ENCODE results near the gene SLC22A7.
"Not testable (repeated sequence)": the region's sequence is repeated elsewhere in the genome, so short reads cannot be mapped to it uniquely, and the experiment has no call there.

The SLC22A7 gene

DNA sequence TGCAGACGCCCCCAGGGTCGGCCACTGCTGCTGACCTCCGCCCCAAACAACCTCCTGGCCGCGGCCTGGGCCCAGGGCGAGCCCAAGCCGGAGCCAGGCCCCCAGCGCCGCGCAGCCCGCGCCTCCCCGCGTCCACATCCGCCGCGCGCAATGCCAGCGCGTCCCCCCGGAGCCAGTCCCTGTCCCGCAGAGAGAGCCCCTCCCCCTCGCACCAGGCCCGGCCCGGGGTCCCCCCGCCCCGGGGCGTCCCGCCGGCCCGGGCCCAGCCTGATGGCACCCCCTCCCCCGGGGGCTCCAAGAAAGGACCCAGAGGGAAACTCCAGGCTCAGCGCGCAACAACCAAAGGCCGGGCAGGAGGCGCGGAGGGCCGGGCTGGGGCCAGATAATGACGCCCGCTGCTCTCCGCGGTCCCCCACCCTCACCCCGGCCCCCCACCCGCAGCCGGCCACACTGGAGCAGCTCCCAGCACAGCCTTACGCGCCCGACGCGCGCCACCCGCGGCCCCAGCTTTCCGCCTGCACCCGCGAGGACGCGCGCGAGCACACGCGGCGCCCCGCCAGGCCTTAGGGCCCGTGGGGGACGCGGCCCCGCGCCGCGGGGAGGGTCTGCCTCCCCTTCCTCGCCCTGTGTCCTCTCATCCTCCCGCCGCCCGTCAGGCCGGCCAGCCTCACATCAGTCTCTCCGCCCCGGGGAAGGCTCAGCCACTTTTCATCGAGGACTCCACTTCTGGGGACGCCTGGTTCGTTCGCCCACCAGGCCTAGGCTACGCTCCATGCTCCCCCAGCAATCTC is 12.9 kb upstream of the SLC22A7 start:
- no peak for DNase-seq

DNA sequence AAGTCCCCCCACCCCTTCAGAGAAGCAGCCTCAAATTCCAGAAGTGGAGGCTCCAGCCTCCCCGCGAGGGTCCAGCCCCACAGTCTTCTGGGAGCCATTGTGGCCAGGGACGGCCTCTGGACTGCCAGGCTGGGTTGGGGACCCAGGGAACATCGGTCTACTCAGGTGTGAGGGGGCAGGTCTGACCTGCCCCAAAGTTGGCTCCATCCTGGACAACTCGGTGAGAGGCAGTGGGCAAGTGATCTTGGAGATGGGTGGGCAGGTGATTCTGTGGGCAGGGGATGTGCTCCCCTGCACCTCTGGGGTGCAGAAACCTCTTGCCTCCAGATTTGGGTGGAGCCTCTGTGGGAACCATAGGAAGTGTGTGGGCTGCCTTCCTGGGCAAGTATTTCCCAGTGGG is 12.2 kb upstream of the SLC22A7 start:
- DNase-seq = no peak

DNA sequence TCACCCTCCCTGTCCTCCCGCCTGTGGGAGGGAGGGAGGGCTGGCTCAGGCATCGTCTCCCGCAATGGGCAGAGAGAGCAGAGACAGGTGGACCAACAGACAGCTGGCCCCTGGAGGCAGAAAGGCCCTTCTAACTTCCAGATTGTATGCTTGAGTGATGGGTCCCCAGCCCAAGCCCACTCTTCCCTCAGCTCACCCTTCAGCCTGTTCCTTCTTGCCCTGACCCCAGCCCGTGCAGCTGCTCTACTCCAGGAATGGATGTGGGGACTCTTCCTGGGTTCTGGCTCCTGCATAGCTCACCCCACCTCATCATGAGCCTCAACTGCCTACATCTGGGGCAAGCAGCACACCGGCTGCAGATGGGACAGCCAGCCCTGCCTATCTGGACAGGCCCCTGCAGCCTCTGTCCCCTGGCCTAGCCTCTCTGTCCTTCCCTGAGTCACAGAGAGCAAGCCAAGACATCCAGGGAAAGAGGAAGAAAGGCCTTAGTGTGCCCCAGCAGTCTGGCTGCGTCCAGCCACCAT is 11.5 kb upstream of the SLC22A7 start:
- no peak for DNase-seq

DNA sequence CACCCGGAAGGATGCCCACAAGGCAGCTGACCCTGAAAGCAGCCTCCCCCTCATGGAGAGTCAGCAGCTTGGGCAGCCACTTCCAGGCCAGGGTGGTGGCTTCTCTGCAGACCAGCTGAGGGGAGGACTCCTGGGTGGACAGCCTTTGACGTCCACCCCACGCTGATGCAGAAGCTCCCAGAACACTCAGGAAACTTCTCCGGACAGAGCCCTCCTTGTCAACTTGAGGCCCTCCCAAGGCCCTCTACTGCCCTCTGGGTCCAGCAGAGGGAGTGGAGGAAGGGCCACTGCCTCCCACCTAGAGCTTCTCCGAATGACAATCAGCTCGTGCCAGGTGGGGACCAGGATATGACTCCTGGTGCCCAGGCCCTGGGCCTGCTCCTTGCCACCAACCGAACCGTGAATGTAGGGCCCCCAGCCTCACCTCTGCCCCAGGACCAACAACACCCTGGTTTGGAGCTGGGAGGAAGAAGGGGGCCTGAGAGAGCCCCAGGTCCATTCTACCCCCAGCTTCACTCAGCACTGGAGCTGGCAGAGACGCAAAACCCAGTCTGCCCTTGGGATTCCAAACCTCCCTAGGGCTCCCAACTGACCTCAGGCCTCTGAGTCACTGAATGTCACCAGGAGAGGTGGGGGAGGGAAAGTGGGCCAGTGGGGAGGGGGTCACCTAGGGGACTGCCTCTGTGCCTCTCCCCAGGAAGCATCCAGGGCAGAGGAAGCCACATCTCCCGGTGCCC is 10.9 kb upstream of the SLC22A7 start:
- DNase-seq = no peak

DNA sequence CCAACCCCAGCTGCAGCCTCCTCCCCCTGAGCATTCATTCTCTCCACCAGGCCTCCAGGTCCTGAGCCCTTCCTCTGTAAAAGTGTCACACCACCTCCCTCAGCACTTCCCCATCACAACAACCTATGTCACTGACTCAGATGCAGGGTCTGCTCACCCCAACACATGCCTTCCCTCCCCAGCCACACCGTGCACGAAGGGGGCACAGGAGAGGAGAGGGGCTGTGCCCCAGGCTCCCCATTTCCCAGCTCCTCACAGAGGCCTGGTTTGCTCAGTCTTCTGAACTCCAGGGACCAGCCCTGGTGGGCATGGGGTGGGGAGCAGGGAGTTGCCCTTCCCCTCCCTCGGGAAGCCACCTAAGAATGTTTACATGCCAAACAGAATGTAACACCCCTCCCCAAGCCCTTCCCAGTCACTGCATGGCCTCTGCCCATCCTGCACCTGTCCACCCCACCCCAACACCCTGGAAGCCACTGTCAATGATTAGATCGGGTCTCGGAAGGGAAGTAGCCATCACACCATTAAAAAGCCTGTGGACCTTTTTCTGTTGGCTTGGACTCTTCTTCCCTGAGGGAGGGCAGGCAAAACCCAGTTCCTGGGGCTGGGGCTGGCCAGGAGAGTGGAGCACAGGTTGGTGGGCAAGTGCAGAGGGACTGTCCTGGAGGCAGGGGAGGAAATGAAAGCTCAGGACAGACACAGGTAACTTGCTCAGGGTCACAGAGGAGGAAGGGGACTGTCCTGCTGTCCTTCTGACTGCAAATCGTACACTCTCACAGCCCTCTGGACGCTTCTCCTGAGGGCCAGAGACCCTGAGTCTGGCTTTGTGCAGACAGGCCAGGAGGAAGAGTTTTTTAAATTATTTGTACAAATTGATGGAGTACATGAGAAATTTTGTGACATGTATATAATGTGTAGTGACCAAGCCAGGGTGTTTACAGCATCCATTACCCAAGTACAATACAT is 10.1 kb upstream of the SLC22A7 start:
- no peak for DNase-seq

DNA sequence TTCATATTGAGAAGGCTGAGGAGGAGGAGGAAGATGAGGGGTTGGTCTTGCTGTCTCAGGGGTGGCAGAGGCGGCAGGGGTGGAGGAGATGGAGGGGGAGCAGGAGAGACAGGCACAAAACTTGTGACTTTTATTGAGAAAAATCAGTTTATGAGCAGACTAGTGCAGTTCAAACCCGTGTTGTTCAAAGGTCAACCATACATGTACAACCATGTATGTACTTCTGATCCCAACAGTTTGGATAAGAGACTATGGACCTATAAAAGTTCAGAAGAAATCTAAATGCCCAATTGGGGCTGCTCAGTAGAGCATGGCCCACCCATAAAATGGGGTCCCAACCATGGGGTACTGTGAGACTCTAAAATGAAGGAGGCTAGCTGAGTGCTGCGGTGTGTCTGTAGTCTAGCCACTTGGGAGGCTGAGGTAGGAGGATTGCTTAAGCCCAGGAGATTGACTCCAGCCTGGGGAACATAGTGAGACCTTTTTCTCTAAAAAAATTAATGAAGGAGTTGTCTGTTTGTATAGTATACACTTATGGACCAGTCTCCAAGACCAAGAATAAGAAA is 7.6 kb upstream of the SLC22A7 start:
- no peak for DNase-seq

DNA sequence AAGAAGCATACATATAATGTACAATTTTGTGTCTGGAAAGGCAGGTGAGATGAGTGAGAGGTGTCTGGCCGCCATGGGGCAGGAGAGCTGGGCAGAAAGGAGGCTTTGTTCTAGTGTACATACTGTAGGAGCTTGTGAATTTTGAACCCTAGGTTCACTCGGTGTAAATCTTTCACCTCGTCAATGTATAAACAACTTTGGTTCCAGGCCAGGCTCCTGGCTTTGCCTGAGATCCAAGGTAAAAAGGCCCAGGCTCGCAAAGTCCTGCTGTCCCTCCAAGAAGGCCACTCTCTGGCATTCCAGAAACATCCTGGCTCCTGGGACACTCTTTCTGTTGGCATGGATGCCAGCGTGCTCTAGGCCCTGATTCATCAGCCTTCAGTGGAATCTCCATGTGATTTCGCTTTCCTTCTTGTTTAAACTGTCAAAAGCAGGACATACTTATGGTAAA is 7.1 kb upstream of the SLC22A7 start:
- no peak for DNase-seq

DNA sequence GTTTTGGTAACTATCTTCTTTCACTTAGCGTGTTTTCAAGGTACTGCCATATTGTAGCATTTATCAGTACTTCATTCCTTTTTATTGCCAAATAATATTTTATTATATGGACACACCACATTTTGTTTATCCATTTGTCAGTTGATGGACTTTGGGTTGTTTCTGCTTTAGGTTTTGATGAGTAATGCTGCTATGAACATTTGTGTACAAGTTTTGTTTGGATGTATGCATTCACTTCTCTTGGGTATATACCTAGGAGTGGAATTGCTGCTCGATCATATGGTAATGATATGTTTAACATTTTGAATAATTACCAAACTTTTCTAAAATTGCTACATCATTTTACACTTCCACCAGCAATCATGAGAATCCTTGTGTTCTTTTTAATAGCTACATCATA is 6.4 kb upstream of the SLC22A7 start:
- no peak for DNase-seq

DNA sequence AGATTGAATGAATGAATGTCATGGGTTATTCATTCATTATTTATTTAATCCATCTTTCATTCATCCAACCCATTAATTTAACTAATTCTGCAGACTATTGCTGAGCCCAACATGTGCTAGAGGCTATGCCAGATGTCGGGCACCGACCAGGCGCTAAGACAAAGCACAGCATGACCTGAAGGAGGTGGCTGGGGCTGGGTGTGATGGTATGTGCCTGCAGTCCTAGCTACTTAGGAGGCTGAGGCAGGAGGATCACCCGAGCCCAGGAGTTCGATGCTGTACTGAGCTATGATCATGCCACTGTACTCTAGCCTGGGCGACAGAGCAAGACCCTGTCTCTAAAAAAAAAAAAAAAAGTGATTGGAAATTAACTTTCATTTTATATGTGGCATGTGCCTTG is 5.7 kb upstream of the SLC22A7 start:
- DNase-seq = no peak

DNA sequence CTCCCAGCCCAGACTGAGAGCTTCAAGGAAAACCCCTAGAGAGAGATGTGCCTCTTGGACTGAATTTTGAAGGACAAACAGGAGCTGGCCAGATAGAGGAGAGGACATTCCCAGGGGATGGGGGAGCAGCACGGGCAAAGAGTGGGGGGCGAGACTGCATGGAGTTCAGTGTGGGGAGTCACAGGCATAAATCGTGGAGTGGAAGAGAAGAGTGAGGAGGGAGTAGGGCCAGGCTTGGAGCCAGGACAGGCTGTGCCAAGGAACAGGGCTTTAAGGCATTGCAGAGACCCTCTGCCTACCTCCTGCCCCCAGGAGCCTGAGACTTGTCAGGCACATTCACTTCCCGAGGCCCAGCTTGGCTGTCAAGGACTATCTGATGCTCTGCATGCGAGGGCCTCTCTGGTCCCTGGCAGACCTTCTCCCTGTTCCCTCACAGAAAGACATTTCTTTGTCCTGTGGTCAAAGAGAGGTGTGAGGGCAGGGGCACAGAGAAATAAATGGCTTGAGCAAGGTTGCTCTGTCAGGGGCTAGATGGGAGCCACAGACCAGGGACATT is 5.2 kb upstream of the SLC22A7 start:
- DNase-seq = no peak

DNA sequence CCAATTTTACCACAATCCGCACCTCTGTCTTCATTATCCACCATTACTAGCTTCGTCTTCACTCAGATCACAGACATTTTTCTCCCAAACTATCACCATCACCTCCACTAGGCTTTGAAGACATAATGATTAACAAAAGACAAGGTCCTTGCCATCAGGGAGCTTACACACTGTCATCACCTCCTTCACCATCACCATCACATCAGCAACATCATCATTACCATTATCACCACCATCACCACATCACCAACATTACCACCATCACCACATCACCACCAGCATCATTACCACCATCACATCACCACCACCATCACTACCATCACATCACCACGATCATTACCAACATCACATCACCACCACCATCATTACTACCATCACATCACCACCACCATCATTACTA is 4.4 kb upstream of the SLC22A7 start:
- no peak for DNase-seq

DNA sequence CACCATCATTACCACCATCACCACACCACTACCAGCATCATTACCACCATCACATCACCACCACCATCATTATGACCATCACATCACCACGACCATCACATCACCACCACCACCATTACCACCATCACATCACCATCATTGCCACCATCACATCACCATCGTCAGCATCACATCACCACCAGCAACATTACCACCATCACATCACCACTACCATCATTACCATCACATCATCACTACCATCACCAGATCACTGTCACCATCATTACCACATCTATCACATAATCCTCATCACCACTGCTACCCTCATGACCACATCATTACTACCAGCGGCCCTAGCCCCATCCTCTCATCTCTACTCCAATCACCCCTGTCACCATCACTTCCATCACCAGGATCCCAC is 3.5 kb upstream of the SLC22A7 start:
- no peak for DNase-seq

DNA sequence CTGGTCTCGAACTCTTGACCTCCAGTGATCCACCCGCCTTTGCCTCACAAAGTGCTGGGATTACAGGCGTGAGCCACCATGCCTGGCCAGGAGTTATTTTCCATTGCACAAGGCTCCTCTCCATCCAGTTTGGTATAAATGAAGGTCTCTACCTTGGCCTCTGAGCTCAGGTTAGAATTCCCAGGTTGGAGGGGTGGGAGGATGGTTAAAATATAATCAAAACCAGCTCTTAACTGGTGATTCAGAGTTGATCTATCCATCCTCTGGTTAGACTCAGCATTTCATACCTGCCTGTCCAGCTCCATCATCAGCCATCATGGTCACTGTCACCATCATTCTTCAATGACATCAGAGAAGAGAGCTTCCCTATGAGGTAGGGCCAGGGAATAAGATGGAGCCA is 2.6 kb upstream of the SLC22A7 start:
- no peak for DNase-seq

DNA sequence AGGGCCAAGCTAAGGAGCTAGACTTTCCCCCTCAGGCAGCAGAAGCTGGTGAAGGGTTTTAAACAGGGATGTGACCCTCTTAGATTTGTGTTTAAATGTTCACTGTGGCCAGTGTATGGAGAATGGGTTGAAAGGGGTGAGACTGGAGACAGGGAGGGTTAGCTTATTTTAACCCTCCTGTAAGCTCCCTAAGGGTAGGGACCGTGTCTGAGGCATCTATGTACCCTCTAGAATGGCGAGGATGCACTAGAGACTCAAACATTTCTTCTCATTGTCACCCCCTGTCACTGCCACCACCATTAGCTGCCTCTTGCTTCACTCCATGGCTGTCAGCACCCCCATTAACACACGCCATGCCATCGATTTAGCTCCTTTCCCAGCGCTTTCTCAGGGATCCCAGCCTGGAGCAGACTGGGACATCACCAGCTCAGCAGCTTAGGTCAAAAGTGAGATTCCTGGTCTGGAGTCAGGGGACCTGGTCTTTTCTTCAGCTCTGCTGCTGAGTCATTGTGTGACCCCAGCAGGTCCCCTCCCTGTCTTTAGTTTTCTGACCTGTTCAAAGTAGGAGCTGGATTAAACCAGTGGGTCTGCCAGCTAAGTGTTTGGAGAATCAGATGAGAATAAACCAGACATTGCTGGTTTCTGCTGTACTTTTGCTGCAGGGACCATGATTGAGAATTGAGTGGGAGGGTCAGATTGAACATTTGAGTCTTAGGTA is 1.1 kb upstream of the SLC22A7 start:
- no peak for DNase-seq

DNA sequence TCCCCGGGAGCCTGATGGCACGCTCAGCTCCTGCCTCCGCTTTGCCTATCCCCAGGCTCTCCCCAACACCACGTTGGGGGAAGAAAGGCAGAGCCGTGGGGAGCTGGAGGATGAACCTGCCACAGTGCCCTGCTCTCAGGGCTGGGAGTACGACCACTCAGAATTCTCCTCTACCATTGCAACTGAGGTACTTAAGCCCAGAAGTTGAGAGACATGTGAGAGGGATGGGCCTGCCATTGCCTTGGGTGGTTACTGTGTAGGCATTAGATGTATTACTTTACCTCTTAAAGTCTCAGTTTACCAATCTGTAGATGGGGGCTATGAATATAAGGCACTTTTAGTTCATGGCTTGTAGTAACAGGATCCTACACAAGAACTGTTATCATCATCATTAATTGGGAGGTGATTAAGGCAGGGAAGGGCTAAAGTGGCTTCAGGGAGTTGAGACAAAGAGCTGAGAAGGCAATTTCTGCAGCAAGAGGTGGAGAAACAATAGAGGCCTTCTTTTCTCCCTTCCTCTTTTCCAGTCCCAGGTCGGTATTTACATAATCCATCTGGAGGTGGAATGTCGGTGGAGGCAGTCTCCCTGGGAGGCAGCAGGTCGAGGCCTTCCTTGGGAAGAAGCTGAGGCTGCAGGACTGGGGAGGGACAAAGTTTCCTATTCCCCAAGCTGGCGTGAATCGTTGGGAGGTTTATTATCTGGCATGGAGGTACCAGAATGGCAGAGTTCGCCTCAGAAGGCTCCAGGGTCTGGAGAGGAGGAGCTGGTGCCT is 691 bp downstream of the SLC22A7 start:
- DNase-seq = no peak

DNA sequence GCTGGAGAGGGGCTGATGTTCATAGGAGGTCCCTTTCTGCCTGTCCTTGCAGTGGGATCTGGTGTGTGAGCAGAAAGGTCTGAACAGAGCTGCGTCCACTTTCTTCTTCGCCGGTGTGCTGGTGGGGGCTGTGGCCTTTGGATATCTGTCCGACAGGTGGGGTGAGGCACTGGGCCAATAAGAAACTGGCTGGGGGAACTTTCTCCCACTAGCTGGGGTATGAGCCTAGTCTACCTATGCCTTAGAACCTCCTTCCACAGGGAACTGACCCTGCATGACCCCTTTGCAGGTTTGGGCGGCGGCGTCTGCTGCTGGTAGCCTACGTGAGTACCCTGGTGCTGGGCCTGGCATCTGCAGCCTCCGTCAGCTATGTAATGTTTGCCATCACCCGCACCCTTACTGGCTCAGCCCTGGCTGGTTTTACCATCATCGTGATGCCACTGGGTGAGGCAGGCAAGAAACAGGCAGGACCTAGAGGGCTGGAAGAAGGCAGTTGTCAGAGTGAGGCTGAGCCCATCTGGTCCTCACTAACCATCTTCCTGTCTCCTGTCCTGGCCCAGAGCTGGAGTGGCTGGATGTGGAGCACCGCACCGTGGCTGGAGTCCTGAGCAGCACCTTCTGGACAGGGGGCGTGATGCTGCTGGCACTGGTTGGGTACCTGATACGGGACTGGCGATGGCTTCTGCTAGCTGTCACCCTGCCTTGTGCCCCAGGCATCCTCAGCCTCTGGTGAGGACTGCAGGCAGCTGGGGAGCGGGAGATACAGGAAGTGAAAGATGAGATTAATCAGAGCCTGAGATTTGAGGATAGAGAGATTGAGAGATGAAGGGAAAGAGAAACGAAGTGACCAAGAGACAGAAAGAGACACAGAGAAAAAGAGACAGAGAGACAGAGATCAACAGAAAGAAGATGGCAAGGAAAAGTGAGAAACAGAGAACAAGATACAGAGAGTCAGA is 1.6 kb downstream of the SLC22A7 start:
- no peak for DNase-seq

DNA sequence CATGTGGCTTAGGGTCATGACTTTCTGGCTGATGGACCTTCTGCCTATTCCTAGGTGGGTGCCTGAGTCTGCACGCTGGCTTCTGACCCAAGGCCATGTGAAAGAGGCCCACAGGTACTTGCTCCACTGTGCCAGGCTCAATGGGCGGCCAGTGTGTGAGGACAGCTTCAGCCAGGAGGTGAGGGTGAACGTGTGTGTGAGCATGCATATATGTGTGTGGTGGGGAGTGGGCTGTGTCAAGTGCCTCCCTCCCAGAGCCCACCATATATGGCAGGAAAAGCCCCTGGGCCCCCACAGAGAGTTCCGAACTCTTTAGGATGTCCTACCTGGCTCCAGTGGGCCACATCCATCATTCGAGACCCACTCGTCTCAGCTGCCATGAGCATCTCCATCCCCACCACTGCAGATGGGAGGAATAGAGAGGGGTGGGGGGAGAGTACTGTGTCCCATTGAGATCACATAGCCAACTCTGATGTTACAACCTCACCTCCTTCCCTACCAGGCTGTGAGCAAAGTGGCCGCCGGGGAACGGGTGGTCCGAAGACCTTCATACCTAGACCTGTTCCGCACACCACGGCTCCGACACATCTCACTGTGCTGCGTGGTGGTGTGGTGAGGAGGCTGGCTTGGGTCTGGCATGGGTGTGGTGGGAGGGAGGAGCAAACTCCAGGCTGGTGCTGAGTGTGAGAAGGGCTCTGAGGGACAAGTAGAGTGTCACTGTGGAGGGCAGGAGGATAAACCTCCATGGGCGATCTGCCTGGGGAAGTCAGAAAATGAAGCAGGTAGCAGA is 3.2 kb downstream of the SLC22A7 start:
- no peak for DNase-seq

DNA sequence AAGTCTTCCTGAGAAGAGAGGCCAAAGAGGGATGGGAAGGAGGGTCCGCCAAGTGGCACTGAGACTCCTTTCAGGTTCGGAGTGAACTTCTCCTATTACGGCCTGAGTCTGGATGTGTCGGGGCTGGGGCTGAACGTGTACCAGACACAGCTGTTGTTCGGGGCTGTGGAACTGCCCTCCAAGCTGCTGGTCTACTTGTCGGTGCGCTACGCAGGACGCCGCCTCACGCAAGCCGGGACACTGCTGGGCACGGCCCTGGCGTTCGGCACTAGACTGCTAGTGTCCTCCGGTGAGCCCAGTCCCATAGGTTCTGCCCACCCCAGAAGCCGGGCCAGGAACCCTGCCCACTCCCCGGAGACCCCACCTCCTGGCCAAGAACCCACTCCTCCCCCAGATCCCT is 4.1 kb downstream of the SLC22A7 start:
- DNase-seq = no peak

DNA sequence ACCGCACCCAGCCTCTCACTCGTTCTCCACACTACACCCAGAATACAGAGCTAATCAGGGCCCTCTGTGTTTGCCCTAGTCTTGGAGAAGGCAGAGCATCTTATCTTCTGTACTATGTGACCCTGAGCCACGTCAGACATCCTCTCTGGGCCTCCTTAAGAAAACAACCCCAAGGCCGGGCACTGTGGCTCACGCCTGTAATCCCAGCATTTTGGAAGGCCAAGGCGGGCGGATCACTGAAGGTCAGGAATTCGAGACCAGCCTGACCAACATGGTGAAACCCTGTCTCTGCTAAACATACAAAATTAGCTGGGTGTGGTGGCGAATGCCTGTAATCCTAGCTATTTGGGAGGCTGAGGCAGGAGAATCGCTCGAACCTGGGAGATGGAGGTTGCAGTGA is 4.9 kb downstream of the SLC22A7 start:
- not testable (repeated sequence) for DNase-seq

Measured in suppressor macrophage treated with lipopolysaccharide for 1 hour (primary cell).